HG02884 (cell line): ENCODE data around the gene ATP9A.

Experiments
- ATAC-seq: cut with Tn5 transposase; IDR thresholded peaks from one replicate; pipeline ENCODE4 v1.9.1; 2021; ENCODE audit warnings: mild to moderate bottlenecking, moderate library complexity; ENCODE audit not compliant: unreplicated experiment

ATP9A gene

DNA sequence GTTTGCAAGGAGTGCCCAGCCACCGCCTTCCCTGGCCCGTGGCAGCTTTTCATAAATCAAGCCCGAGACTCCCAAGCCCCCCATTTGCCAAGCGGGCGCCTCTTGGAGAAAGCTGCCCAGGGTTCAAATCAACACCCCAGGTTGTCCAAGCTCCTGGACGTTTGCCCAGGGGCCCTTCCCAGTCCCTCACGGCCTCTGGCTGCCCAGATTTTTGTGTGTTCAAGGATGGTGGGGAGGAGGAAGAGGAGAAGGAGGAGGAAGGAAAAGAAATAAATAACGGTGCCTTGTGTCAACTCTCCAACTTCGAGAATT lies 205.1 kb downstream of the ATP9A start:
- no peak for ATAC-seq

- no peak for ATAC-seq
These were observed 205.6 kb downstream of the ATP9A start for GRCh38 chr20:51562332-51563173.

DNA sequence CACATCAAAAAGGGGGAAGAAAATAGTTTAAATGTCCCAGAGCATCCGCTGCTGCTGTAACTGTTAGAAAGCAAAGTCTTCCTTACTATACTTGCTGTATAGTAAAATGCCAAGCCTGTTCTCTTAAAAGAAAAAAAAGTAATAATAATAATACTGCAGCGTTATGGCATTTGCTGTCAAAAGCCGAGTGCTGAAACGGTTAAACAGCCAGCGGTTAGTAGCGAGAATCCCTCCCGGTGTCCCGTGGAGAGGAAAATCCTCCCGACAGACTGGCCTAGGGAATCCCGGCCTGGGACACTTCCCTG lies 206.2 kb downstream of the ATP9A start:
- no peak for ATAC-seq

DNA sequence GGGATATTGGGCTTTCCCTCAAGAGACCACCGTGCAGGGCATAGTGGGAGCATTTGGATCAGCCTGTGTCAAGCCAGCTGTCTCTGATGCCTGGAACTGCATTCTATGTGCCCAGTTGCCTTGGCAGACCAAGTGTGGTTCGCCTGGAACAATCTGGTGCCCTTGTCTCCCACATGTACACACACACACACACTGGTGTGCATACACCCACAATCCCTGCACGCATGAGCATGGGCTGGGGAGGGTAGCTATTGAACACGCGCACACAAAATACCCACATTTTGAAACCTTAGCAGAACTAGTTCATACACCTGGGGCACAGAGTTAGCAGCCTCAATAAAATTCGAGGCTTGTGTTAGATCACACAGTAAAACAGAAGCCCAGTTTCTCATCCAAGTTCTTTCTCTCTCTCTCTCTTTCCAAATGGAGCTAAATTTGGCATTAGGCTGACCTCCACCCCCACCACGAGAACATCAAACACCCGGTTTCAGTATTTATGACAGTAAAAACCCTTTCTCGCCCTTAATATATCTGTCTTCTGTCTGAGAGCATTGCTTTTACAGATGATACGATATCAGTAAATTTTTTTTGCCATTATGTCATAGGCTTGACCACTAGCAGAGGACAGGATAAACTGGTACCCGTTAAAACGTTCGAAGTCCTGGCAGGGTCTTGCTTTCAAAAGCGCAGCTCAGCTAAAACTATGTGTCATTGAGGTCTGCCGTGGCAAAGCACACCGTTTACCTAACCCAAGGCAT lies 207.5 kb downstream of the ATP9A start:
- no peak for ATAC-seq

DNA sequence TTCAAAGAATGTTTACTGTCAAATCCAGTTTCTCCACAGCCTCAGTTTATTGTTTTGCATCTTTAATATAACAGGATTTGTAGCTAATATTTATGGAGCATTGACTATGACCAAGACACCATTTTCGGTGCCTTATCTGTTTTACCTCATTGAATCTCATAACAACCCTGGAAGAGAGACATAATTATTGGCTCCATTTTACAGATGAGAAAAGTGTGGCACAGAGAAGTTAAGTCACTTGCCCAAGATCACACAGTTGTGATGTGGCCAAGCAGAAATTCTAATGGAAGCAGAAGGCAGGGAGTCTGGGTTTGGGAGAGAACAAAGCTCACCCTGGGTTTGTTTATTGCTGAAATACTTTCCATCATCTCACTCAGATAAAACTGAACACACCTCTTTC lies 208.1 kb downstream of the ATP9A start:
- ATAC-seq, result no peak

DNA sequence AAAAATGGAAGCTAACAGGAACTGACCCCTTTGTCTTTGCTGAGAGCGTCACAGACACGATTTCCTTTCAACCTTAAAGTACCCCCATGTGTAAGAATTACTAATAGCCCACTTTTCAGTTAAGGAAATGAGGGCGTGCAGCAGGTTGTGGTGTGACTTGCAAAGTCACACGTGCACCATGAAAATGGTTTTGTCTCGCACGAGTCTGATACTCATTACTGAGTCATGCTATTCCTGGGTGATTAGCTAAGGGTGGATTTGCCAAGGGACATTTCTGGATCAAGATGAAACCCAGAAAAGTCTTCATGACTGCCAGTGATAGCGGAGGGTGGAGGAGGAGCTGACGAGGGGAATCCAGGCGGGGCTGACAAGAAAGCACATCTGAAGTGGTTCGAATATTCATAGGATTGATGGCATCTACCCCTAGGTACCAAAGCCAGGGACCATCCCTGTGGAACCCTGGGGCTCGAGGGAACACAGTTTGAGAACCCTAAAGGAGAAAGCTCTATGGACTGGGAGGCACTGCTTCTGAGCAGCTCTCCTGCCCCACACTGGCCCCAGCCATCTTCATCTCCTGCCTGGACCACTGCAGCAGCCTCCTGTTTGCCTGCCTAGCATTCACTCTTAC lies 213.5 kb downstream of the ATP9A start:
- ATAC-seq, result no peak

GRCh38 chr20:51553897-51554486 lies 214.2 kb downstream of the ATP9A start:
- no peak for ATAC-seq

GRCh38 chr20:51551186-51551585 lies 217.0 kb downstream of the ATP9A start:
- ATAC-seq, result no peak

DNA sequence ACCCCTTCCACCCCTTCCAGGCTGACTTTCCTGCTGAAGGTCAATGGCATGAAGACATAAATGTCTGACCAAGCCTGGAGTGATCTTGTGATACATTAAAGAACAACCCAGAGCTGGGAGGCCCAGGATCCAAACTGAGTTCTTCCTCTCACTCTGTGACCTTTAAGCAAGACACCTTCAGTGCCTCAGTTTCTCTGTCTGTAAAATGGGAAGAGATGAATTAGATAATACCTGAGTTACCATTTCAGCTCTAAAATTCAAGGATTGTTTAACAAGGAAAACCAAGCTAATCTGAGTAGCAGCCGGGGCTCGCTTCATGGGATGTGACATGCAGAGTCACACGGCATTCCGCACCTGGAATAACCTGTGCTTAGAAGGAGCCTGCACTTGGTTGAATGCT lies 218.7 kb downstream of the ATP9A start:
- ATAC-seq, result no peak

GRCh38 chr20:51547951-51548350 lies 220.2 kb downstream of the ATP9A start:
- ATAC-seq, result no peak
